ENCODE results near the gene RRAGA. TPM values are rescaled to one million over a fixed set of nuclear protein-coding genes. Genes with fewer than 3 reads are reported as not detected.

Gene RRAGA
- total and polyA plus RNA-seq, 7 donors, result 83.0 to 132 (median 99.0) TPM

GRCh38 chr9:19027825-19028224 is 21.4 kb upstream of the RRAGA start:
- H3K27me3 ChIP-seq (ENCODE audit: insufficient read depth in 3 of 3, low read length in 2 of 3), result peaks cover 0 to 3% (median 0%) of the 10 kb centered on the region in 3 donors
- H3K36me3 ChIP-seq (ENCODE audit: insufficient read depth in 1 of 2, low read depth in 1 of 2), result no peaks in the 10 kb centered on the region
- 94 to 98% (median 94%) methylated on average over 22 of the region's 22 CpGs for WGBS, 3 donors
- H3K27ac ChIP-seq, result no peak overlapping the region
- H3K9me3 ChIP-seq, result no peaks in the 10 kb centered on the region
- ATAC-seq (no peak), DNase-seq (no peak)
- no peak overlapping the region for H3K4me3 ChIP-seq
- TF ChIP-seq CTCF (IDR thresholded peaks at IDR 0.05), result no peak
- H3K4me1 ChIP-seq, result no peaks in the 10 kb centered on the region
- intact Hi-C loops (cut with DNase I), result loop anchor here (2.0 to 10.0 kb wide), 3 partner anchors 771 to 1213 kb away; no protein-coding TSS in a partner anchor

GRCh38 chr9:19028835-19029451 is 20.3 kb upstream of the RRAGA start:
- Histone ChIP-seq H3K27ac (no peak overlapping the region), H3K4me1 (no peaks in the 10 kb centered on the region), H3K9me3 (no peaks in the 10 kb centered on the region), H3K4me3 (no peak overlapping the region), H3K27me3 (ENCODE audit: insufficient read depth in 3 of 3, low read length in 2 of 3) (peaks cover 0 to 3% (median 0%) of the 10 kb centered on the region in 3 donors), H3K36me3 (ENCODE audit: insufficient read depth in 1 of 2, low read depth in 1 of 2) (no peaks in the 10 kb centered on the region)
- DNase-seq (no peak), ATAC-seq (peak in 3 of 4 donors; percentile 62 to 84 (median 64))
- peak; percentile 77 for TF ChIP-seq CTCF (IDR thresholded peaks at IDR 0.05)
- 17 to 27% (median 21%) methylated on average over 8 of the region's 8 CpGs for WGBS, 3 donors
- intact Hi-C loops (cut with DNase I), result loop anchor here (2.0 to 10.0 kb wide), 3 partner anchors 772 to 1214 kb away; no protein-coding TSS in a partner anchor

- no peak for ATAC-seq
These were observed 18.3 kb upstream of the RRAGA start for GRCh38 chr9:19030899-19031298.

GRCh38 chr9:19032406-19032805 is 16.8 kb upstream of the RRAGA start:
- Histone ChIP-seq H3K4me1 (no peaks in the 10 kb centered on the region), H3K36me3 (ENCODE audit: insufficient read depth in 1 of 2, low read depth in 1 of 2) (no peaks in the 10 kb centered on the region), H3K9me3 (no peaks in the 10 kb centered on the region), H3K4me3 (no peak overlapping the region), H3K27ac (no peak overlapping the region), H3K27me3 (ENCODE audit: insufficient read depth in 3 of 3, low read length in 2 of 3) (peaks cover 0 to 3% (median 0%) of the 10 kb centered on the region in 3 donors)
- TF ChIP-seq CTCF (IDR thresholded peaks at IDR 0.05), result no peak
- DNase-seq (no peak), ATAC-seq (no peak)
- 41 to 56% (median 46%) methylated on average over 14 of the region's 14 CpGs for WGBS, 3 donors
- intact Hi-C loops (cut with DNase I), result no loop called here

More at GRCh38 chr9:19030899-19031298, 18.3 kb upstream of the RRAGA start:
- H3K27me3 ChIP-seq (ENCODE audit: insufficient read depth in 3 of 3, low read length in 2 of 3), result peaks cover 0 to 3% (median 0%) of the 10 kb centered on the region in 3 donors
- no peaks in the 10 kb centered on the region for H3K9me3 ChIP-seq
- 87 to 96% (median 90%) methylated on average over 1 of the region's 1 CpG for WGBS, 3 donors
- no peak overlapping the region for H3K4me3 ChIP-seq
- DNase-seq, result no peak
- intact Hi-C loops (cut with DNase I), result no loop called here
- no peak overlapping the region for H3K27ac ChIP-seq
- H3K4me1 ChIP-seq, result no peaks in the 10 kb centered on the region
- H3K36me3 ChIP-seq (ENCODE audit: insufficient read depth in 1 of 2, low read depth in 1 of 2), result no peaks in the 10 kb centered on the region
- TF ChIP-seq CTCF (IDR thresholded peaks at IDR 0.05), result no peak
